Measurements from ENCODE around the gene GPR84. TPM values are rescaled to one million over a fixed set of nuclear protein-coding genes. Genes with fewer than 3 reads are reported as not detected.

Gene GPR84
- polyA plus RNA-seq, 1 donor (not counting 4 experiments of a cell fraction or from before 2014, with no cell fraction given), result 0.12 TPM

- DNase-seq (ENCODE audit: low read depth, low spot score), result no peak
- Histone ChIP-seq H3K4me3 (ENCODE audit: control insufficient read depth in 2 of 3, extremely low read depth in 1 of 3, insufficient read depth in 2 of 3, low read depth in 1 of 3, low read length in 3 of 3) (no peak overlapping the region), H3K9me1 (ENCODE audit: control insufficient read depth, extremely low read depth, insufficient read depth, low read length) (peaks cover 3% of the 10 kb centered on the region), H3K4me2 (ENCODE audit: control insufficient read depth, extremely low read depth, insufficient read depth, low read depth, low read length) (no peak overlapping the region), H2AFZ (ENCODE audit: control insufficient read depth, low read length) (no peak overlapping the region), H3K27me3 (ENCODE audit: control insufficient read depth, extremely low read depth, insufficient read depth, low read length) (no peaks in the 10 kb centered on the region), H3K4me1 (ENCODE audit: control insufficient read depth, extremely low read depth, insufficient read depth, low read length) (peaks cover 37% of the 10 kb centered on the region), H3K36me3 (ENCODE audit: control insufficient read depth in 2 of 2, extremely low read depth in 1 of 2, insufficient read depth in 2 of 2, low read length in 2 of 2) (peaks cover 68 to 79% of the 10 kb centered on the region in 2 experiments), H3K9ac (ENCODE audit: control insufficient read depth, extremely low read depth, insufficient read depth, low read length) (no peak overlapping the region), H4K20me1 (ENCODE audit: control insufficient read depth, extremely low read depth, insufficient read depth, low read length) (peaks cover 22% of the 10 kb centered on the region), H3K27ac (ENCODE audit: control insufficient read depth, insufficient read depth, low read length) (no peak overlapping the region), H3K9me3 (ENCODE audit: control insufficient read depth, low read depth, low read length) (no peaks in the 10 kb centered on the region), H3K79me2 (ENCODE audit: control insufficient read depth, insufficient read depth, low read length) (peaks cover 39% of the 10 kb centered on the region)
- dilution Hi-C loops (cut with MboI; ENCODE audit: extremely low pct_ligation_motif_present, low sequenced_read_pairs), result no loop called here
- TF ChIP-seq CTCF (optimal IDR thresholded peaks at IDR 0.05 in 1 of 3, IDR thresholded peaks at IDR 0.05 in 1 of 3, conservative IDR thresholded peaks at IDR 0.05 in 1 of 3; ENCODE audit: extremely low read depth in 1 of 3, insufficient read depth in 2 of 3, low read length in 3 of 3) (no peak), EZH2 (IDR thresholded peaks at IDR 0.05; ENCODE audit: low read length) (no peak)
- no peak for FAIRE-seq
Observed at GRCh38 chr12:54375259-54375579, 10.9 kb upstream of the GPR84 start.

GRCh38 chr12:54374562-54375258 is 10.4 kb upstream of the GPR84 start:
- FAIRE-seq, result no peak
- peaks cover 3% of the 10 kb centered on the region for H3K9me1 ChIP-seq (ENCODE audit: control insufficient read depth, extremely low read depth, insufficient read depth, low read length)
- H3K36me3 ChIP-seq (ENCODE audit: control insufficient read depth in 2 of 2, extremely low read depth in 1 of 2, insufficient read depth in 2 of 2, low read length in 2 of 2), result peaks cover 63 to 75% of the 10 kb centered on the region in 2 experiments
- H3K4me3 ChIP-seq (ENCODE audit: control insufficient read depth in 2 of 3, extremely low read depth in 1 of 3, insufficient read depth in 2 of 3, low read depth in 1 of 3, low read length in 3 of 3), result no peak overlapping the region
- peak overlapping the region; percentile 47 for H3K4me2 ChIP-seq (ENCODE audit: control insufficient read depth, extremely low read depth, insufficient read depth, low read depth, low read length)
- dilution Hi-C loops (cut with MboI; ENCODE audit: extremely low pct_ligation_motif_present, low sequenced_read_pairs), result no loop called here
- H3K27me3 ChIP-seq (ENCODE audit: control insufficient read depth, extremely low read depth, insufficient read depth, low read length), result no peaks in the 10 kb centered on the region
- H3K27ac ChIP-seq (ENCODE audit: control insufficient read depth, insufficient read depth, low read length), result peak overlapping the region; percentile 9
- no peak for DNase-seq (ENCODE audit: low read depth, low spot score)
- H3K9ac ChIP-seq (ENCODE audit: control insufficient read depth, extremely low read depth, insufficient read depth, low read length), result peak overlapping the region; percentile 29
- no peak for TF ChIP-seq EZH2 (IDR thresholded peaks at IDR 0.05; ENCODE audit: low read length)
- no peak for TF ChIP-seq CTCF (optimal IDR thresholded peaks at IDR 0.05 in 1 of 3, IDR thresholded peaks at IDR 0.05 in 1 of 3, conservative IDR thresholded peaks at IDR 0.05 in 1 of 3; ENCODE audit: extremely low read depth in 1 of 3, insufficient read depth in 2 of 3, low read length in 3 of 3)
- peaks cover 35% of the 10 kb centered on the region for H3K4me1 ChIP-seq (ENCODE audit: control insufficient read depth, extremely low read depth, insufficient read depth, low read length)
- peaks cover 22% of the 10 kb centered on the region for H4K20me1 ChIP-seq (ENCODE audit: control insufficient read depth, extremely low read depth, insufficient read depth, low read length)
- H2AFZ ChIP-seq (ENCODE audit: control insufficient read depth, low read length), result no peak overlapping the region
- H3K79me2 ChIP-seq (ENCODE audit: control insufficient read depth, insufficient read depth, low read length), result peaks cover 34% of the 10 kb centered on the region
- H3K9me3 ChIP-seq (ENCODE audit: control insufficient read depth, low read depth, low read length), result no peaks in the 10 kb centered on the region

All from keratinocyte (primary cell).